ENCODE measurements around the gene TIMM13.
"Not testable (repeated sequence)": the region's sequence is repeated elsewhere in the genome, so short reads cannot be mapped to it uniquely, and the experiment has no call there.

Gene TIMM13

DNA sequence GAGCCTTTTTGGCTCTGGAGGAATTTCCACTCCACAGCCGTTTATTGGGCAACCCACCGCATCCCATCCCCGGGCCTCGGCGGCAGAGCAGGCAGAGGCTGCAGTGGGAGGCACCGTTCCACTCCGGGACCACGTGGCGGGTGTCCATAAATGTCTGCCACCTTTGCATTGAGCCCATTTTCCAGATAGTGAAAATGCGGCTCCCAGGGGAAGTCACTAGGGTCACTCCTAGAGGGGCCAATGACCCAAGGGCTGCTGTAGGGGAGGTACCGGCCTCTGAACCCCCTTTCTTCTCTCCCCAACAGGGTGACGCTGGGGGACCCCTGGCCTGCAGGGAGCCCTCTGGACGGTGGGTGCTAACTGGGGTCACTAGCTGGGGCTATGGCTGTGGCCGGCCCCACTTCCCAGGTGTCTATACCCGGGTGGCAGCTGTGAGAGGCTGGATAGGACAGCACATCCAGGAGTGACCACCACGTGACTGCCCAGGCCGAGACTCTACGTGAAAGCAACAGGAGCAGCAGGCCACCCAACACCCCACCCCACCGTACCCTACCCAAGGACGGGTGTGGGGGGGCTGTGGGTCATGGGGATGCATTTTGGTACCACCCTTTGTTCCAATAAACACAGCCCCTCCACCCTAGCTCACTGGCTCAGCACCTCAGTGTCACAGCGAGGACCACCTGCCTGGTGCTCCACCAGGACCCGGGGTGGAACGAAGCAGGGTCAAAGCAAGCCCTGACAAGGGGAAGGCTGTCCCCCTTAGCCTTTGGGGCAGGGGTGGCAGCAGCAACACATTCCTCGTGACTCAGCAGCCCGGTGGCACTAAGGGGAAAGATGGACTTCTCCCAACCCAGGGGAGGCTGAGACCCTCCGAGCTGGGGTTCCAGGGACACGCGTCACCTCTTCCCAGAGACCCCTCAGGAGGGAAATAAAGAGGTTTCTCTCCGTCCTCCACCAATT, 1.5 kb downstream of the TIMM13 start:
- Mint-ChIP-seq H3K36me3 (peaks cover 3% of the 10 kb centered on the region), H3K27ac (peak overlapping the region; percentile 87), H3K9me3 (no peaks in the 10 kb centered on the region), H3K4me1 (peaks cover 11% of the 10 kb centered on the region), H3K27me3 (no peaks in the 10 kb centered on the region), H3K4me3 (peak overlapping the region; percentile 96)

GRCh38 chr19:2424686-2425621, 2.4 kb downstream of the TIMM13 start:
- Mint-ChIP-seq H3K4me3 (no peak overlapping the region), H3K36me3 (peaks cover 3% of the 10 kb centered on the region), H3K4me1 (peaks cover 11% of the 10 kb centered on the region), H3K27me3 (no peaks in the 10 kb centered on the region), H3K9me3 (no peaks in the 10 kb centered on the region), H3K27ac (no peak overlapping the region)

DNA sequence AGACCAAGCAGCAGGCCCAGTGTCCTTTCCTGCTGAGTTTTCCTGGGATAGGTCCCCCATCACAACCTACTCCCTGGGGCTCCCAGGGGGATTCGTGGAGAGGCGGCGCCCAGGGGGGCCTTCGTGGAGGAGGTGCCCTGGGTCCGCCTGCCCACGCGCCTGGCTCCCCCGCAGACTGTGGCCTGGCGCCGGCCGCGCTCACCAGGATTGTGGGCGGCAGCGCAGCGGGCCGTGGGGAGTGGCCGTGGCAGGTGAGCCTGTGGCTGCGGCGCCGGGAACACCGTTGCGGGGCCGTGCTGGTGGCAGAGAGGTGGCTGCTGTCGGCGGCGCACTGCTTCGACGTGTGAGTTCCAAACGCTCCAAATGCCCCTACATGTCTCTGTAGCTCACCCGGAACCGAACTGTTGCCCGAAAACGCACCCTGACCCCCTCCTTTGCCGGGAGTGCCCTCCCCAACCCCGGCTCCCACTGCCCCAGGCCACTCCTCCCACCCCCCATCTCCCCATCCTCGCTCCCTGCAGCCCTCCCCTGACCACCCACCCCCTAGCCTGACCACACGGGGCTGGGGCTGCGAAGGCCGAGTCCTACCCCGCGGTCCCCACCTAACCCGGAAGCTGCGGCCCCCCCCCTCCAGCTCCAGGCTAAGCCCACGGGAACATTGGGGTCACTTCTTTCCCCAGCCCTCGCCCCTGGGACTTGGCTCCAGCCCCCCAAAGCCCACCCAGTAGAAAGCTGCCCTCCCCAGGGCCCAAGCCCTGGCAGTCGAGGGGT, 3.3 kb downstream of the TIMM13 start:
- H3K4me1 Mint-ChIP-seq = peaks cover 11% of the 10 kb centered on the region
- peaks cover 3% of the 10 kb centered on the region for H3K36me3 Mint-ChIP-seq
- no peak overlapping the region for H3K27ac Mint-ChIP-seq
- no peaks in the 10 kb centered on the region for H3K27me3 Mint-ChIP-seq
- no peak overlapping the region for H3K4me3 Mint-ChIP-seq
- H3K9me3 Mint-ChIP-seq = no peaks in the 10 kb centered on the region

GRCh38 chr19:2423071-2423914, 4.1 kb downstream of the TIMM13 start:
- no peak overlapping the region for H3K27ac Mint-ChIP-seq
- H3K27me3 Mint-ChIP-seq = no peaks in the 10 kb centered on the region
- H3K4me1 Mint-ChIP-seq = peaks cover 11% of the 10 kb centered on the region
- no peaks in the 10 kb centered on the region for H3K9me3 Mint-ChIP-seq
- no peak overlapping the region for H3K4me3 Mint-ChIP-seq
- H3K36me3 Mint-ChIP-seq = peaks cover 3% of the 10 kb centered on the region

- Mint-ChIP-seq H3K27ac (no peak overlapping the region), H3K9me3 (no peaks in the 10 kb centered on the region), H3K4me3 (no peak overlapping the region), H3K27me3 (no peaks in the 10 kb centered on the region), H3K36me3 (peaks cover 2% of the 10 kb centered on the region), H3K4me1 (peaks cover 7% of the 10 kb centered on the region)
Observed at GRCh38 chr19:2421581-2422306, 5.6 kb downstream of the TIMM13 start.

DNA sequence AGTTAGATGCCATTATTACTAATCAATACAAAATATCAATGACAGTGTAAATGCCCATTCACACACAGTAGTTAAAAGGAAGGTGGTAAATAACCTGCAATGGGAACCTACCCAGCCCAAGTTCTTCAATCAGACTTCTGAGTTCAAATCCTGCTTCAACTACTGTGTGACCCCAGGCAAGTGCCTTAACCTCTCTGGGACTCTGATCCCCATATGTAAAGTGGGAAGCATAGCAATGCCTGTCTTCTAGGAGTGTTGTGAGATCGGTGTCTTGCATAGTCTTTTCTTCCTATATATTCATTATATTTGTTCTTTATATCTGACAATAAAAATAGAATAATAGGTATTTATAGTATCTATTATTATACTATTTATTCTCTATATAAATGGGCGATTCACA, 6.9 kb downstream of the TIMM13 start:
- H3K9me3 Mint-ChIP-seq = no peaks in the 10 kb centered on the region
- H3K36me3 Mint-ChIP-seq = peaks cover 1% of the 10 kb centered on the region
- H3K27me3 Mint-ChIP-seq = no peaks in the 10 kb centered on the region
- no peak overlapping the region for H3K27ac Mint-ChIP-seq
- H3K4me1 Mint-ChIP-seq = no peaks in the 10 kb centered on the region
- H3K4me3 Mint-ChIP-seq = no peak overlapping the region

DNA sequence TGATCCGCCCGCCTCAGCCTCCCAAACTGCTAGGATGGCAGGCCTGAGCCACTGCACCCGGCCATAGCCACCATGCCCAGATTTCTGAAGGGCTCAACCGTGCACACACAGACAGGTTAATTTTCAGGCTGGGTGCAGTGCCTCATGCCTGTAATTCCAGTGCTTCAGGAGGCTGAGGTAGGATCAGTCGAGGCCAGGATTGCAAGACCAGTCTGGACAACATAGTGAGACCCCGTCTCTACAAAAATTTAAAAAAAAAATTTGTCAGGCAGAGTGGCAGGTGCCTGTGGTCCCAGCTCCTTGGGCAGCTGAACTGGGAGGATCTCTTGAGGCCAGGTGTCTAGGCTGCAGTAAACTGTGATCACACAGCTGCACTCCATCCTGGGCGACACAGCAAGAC, 7.6 kb downstream of the TIMM13 start:
- H3K27ac Mint-ChIP-seq = no peak overlapping the region
- H3K4me3 Mint-ChIP-seq = no peak overlapping the region
- H3K9me3 Mint-ChIP-seq = no peaks in the 10 kb centered on the region
- H3K27me3 Mint-ChIP-seq = no peaks in the 10 kb centered on the region
- H3K4me1 Mint-ChIP-seq = no peaks in the 10 kb centered on the region
- H3K36me3 Mint-ChIP-seq = peaks cover 1% of the 10 kb centered on the region

DNA sequence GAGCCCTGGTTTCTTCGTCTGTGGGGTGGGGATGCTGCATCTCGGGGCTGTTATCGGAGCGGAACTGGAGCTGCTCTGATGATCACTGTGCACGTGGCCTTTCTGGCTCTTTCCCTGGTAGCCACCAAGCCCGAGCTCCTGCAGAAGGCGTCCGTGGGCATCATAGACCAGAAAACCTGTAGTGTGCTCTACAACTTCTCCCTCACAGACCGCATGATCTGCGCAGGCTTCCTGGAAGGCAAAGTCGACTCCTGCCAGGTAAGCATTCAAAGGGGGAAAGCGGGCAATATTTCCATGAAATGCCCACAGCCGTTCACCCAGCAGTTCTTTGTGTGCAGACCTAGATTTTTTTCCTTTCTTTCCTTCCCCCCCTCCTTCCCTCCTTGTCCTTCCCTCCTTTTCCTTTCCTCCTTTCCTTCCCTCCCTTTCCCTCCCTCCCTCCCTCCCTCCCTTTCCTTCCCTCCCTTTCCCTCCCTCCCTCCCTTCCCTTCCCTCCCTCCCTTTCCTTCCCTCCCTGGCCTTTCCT, 9.4 kb downstream of the TIMM13 start:
- Mint-ChIP-seq H3K27ac (no peak overlapping the region), H3K36me3 (peaks cover 1% of the 10 kb centered on the region), H3K4me1 (no peaks in the 10 kb centered on the region), H3K9me3 (no peaks in the 10 kb centered on the region), H3K27me3 (no peaks in the 10 kb centered on the region), H3K4me3 (no peak overlapping the region)

DNA sequence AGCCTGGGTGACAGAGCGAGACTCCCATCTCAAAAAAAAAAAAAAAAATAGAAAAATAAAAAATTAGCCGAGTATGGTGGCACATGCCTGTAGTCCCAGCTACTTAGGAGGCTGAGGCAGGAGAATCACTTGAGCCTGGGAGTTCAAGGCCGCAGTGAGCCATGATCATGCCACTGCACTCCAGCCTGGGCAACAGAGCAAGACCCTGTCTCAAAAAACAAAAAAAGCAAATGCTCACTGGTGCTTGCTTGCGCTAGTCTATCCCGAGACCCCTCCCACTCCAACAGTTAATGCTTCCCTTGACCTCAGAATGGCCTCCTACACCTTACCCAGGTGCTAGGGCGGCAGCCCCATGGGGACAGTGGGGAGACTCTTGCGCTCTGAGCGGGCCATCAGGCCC, 9.9 kb downstream of the TIMM13 start:
- not testable (repeated sequence) for H3K36me3 Mint-ChIP-seq, H3K4me3 Mint-ChIP-seq, H3K27ac Mint-ChIP-seq, H3K9me3 Mint-ChIP-seq, H3K4me1 Mint-ChIP-seq, H3K27me3 Mint-ChIP-seq

DNA sequence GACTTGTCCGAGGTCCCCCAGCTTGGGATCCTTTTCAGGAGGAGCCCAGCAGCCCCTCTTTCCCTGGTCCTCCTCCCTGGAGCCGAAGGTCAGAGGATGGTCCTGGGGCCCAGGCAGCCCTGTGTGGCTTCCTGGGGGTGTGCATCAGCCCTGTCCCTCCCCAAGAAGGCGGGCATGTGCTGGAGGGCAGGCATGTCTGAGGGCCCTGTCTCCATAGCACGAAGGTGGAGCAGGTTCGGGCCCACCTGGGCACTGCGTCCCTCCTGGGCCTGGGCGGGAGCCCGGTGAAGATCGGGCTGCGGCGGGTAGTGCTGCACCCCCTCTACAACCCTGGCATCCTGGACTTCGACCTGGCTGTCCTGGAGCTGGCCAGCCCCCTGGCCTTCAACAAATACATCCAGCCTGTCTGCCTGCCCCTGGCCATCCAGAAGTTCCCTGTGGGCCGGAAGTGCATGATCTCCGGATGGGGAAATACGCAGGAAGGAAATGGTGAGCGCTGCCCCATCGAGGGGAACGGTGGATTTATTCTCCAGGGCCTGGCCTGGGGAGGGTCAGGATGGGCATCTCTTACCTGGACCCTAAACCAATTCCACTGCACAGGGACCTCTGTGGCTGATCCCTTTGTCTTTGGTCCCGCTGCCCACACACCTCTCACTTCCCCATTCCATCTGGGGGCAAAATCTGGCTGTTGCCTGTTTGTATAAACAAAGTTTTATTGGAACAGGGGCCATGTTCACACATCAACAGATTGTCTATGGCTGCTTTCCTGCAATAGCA, 10.9 kb downstream of the TIMM13 start:
- Mint-ChIP-seq H3K27ac (no peak overlapping the region), H3K4me1 (peaks cover 4% of the 10 kb centered on the region), H3K36me3 (peaks cover 1% of the 10 kb centered on the region), H3K27me3 (no peaks in the 10 kb centered on the region), H3K9me3 (no peaks in the 10 kb centered on the region), H3K4me3 (no peak overlapping the region)

GRCh38 chr19:2415973-2416319, 11.4 kb downstream of the TIMM13 start:
- Mint-ChIP-seq H3K4me3 (no peak overlapping the region), H3K36me3 (peaks cover 1% of the 10 kb centered on the region), H3K9me3 (no peaks in the 10 kb centered on the region), H3K27ac (no peak overlapping the region), H3K27me3 (no peaks in the 10 kb centered on the region), H3K4me1 (peaks cover 4% of the 10 kb centered on the region)

GRCh38 chr19:2415281-2415972, 12.0 kb downstream of the TIMM13 start:
- Mint-ChIP-seq H3K9me3 (no peaks in the 10 kb centered on the region), H3K4me1 (peaks cover 4% of the 10 kb centered on the region), H3K27ac (no peak overlapping the region), H3K4me3 (no peak overlapping the region), H3K27me3 (no peaks in the 10 kb centered on the region), H3K36me3 (peaks cover 1% of the 10 kb centered on the region)

DNA sequence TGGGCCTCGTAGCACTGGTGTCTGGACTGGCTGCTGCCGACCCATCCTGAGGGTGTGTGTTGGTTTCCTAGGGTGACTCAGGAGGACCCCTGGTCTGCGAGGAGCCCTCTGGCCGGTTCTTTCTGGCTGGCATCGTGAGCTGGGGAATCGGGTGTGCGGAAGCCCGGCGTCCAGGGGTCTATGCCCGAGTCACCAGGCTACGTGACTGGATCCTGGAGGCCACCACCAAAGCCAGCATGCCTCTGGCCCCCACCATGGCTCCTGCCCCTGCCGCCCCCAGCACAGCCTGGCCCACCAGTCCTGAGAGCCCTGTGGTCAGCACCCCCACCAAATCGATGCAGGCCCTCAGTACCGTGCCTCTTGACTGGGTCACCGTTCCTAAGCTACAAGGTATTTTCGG, 13.8 kb downstream of the TIMM13 start:
- Mint-ChIP-seq H3K36me3 (peaks cover 1% of the 10 kb centered on the region), H3K27ac (no peak overlapping the region), H3K27me3 (no peaks in the 10 kb centered on the region), H3K4me3 (no peak overlapping the region), H3K9me3 (no peaks in the 10 kb centered on the region), H3K4me1 (peaks cover 4% of the 10 kb centered on the region)

All from activated naive CD4-positive, alpha-beta T cell treated with anti-CD3 and anti-CD28 coated beads, Interleukin-2, amount 50 U/mL, for 24 hours (primary cell).